HEK293T (cell line): Measurements from ENCODE around the gene CAPN9.

ENCODE experiments used
- FOXA1 ChIP-seq: fragments of 450-650 bp; IDR thresholded peaks from 2 replicates; pipeline ENCODE4 v1.6.1; 2016; ENCODE audit warnings: mild to moderate bottlenecking
- FOXK2 ChIP-seq: fragments of 450-650 bp; IDR thresholded peaks from 2 replicates; pipeline ENCODE4 v1.6.1; 2016; ENCODE audit warnings: mild to moderate bottlenecking
- FOXM1 ChIP-seq: fragments of 450-650 bp; IDR thresholded peaks from 2 replicates; pipeline ENCODE4 v1.6.1; 2017; ENCODE audit warnings: mild to moderate bottlenecking, borderline replicate concordance
- L3MBTL2 ChIP-seq: fragments of 450-650 bp; conservative IDR thresholded peaks from 2 replicates; pipeline ENCODE4 v1.6.1; 2016; ENCODE audit warnings: mild to moderate bottlenecking
- SP1 ChIP-seq: fragments of 450-650 bp; IDR thresholded peaks from 2 replicates; pipeline ENCODE4 v1.6.1; 2017
- SUZ12 ChIP-seq: fragments of 450-650 bp; IDR thresholded peaks from 2 replicates; pipeline ENCODE4 v1.6.1; 2016; ENCODE audit warnings: mild to moderate bottlenecking

DNA sequence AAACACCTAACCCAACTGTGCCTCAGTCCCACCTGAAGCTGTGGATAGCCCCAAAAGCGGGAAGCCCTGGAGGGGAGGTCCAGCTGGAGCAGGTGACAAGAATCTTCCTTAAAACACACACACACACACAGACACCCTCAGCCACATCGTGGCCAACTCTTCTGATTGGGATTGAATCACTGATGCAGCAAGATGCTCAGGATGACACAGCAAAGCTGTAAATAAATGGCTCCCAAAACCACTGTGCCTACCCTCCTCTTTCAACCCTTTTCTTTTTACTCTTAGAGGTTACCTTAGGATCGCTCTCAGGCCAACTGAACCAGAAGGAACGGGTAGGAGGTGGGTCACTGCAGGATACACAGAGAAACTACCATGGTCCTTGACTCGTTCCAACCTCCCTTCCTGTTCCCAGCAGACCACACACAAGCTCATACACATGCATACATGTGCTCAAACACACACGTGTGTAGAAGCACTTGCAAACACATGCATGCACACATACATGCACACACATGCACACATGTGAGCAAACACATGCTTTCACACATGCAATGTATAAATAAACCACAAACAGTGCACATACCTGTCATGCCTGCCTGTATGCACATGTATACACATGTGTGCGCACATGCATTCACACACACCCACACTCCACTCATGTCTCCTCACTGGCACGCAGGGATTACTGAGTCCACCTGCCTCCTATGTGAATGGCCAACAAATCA lies 14.4 kb downstream of the CAPN9 start:
- TF ChIP-seq SP1 (no peak), FOXM1 (no peak), FOXA1 (no peak), FOXK2 (no peak), SUZ12 (no peak), L3MBTL2 (no peak)
